GM12878 (cell line): ENCODE data around the gene PAN3. TPM values are rescaled to one million over a fixed set of nuclear protein-coding genes. Genes with fewer than 3 reads are reported as not detected.

Source experiments
- ATAC-seq: fragments of 200-7000 bp; cut with Tn5 transposase; 3 replicates; pipeline ENCODE4 v1.9.1; 2020; ENCODE audit warnings: mild to moderate bottlenecking, moderate library complexity
- BruUV-seq: library from RNA; stranded (reverse); fragments of 400-500 nt; replicated peaks from 2 replicates; lab custom pipeline; 2021; lab: Mats Ljungman, UMichigan
- CTCF ChIA-PET: fragments of 300-600 bp; sonication (Branson Sonifier 250); formaldehyde crosslinking; extraction: SDS; loops from one replicate; lab custom pipeline; 2021; ENCODE audit warnings: inconsistent platforms; lab: Yijun Ruan, JAX
- POLR2A ChIA-PET: fragments of 350-600 bp; formaldehyde crosslinking; extraction: SDS; loops from one replicate; lab custom pipeline; 2021; ENCODE audit warnings: inconsistent platforms; lab: Charles Lee
- RAD21 ChIA-PET: fragments of 300-600 bp; sonication (Branson Sonifier 250); formaldehyde crosslinking; loops from one replicate; lab custom pipeline; 2023; ENCODE audit warnings: antibody characterized with exemption; ENCODE audit not compliant: unreplicated experiment; lab: Charles Lee
- SMC1A ChIA-PET: fragments of 300-600 bp; sonication (Branson Sonifier 250); formaldehyde crosslinking; loops from one replicate; lab custom pipeline; 2023; ENCODE audit not compliant: unreplicated experiment, uncharacterized antibody; lab: Charles Lee
- DNase-seq: peaks from one replicate; pipeline ENCODE4 v3.0.0-alpha.2; 2011; ENCODE audit warnings: low read depth, low spot score
- FAIRE-seq: peaks from 3 replicates; lab custom pipeline; 2011; peaks lifted over from hg19 to GRCh38; lab: Jason Lieb, UNC
- H2AFZ ChIP-seq: 2 replicates; pipeline ENCODE4 v1.6.0; 2011; ENCODE audit warnings: low read depth, low read length, control low read depth; ENCODE audit not compliant: control insufficient read depth
- H3K27ac ChIP-seq: 2 replicates; pipeline ENCODE4 v1.5.1; 2011; ENCODE audit warnings: control low read depth; ENCODE audit not compliant: control insufficient read depth, insufficient read depth
- H3K27me3 ChIP-seq, 2 experiments: replicated peaks in 1 of 2; 2 replicates each; pipeline versions ENCODE4 v1.6.0 to v1.6.1; 2011; ENCODE audit warnings: low read length in 1 of 2; ENCODE audit not compliant: control insufficient read depth in 2 of 2, insufficient read depth in 2 of 2
- H3K36me3 ChIP-seq, 2 experiments: 2 replicates each; pipeline ENCODE4 v1.5.1; 2011; ENCODE audit warnings: low read length in 1 of 2; ENCODE audit not compliant: control insufficient read depth in 2 of 2, insufficient read depth in 2 of 2
- H3K4me1 ChIP-seq: 2 replicates; pipeline ENCODE4 v1.6.1; 2011; ENCODE audit warnings: mild to moderate bottlenecking, low read length, moderate library complexity, mixed read lengths; ENCODE audit not compliant: control insufficient read depth, insufficient read depth
- H3K4me2 ChIP-seq: 2 replicates; pipeline ENCODE4 v1.6.0; 2011; ENCODE audit warnings: control low read depth; ENCODE audit not compliant: control insufficient read depth, insufficient read depth
- H3K4me3 ChIP-seq: fragments of 200-600 bp; sonication (generic); 2 replicates; pipeline ENCODE4 v1.5.1; 2016
- H3K79me2 ChIP-seq: 2 replicates; pipeline ENCODE4 v1.6.0; 2011; ENCODE audit warnings: low read length; ENCODE audit not compliant: control insufficient read depth, insufficient read depth
- H3K9ac ChIP-seq: 2 replicates; pipeline ENCODE4 v1.8.0; 2011; ENCODE audit warnings: low read length, control low read depth, mixed read lengths; ENCODE audit not compliant: control insufficient read depth, insufficient read depth
- H3K9me3 ChIP-seq: replicated peaks from 3 replicates; pipeline ENCODE4 v1.5.1; 2011; ENCODE audit warnings: mild to moderate bottlenecking, low read length; ENCODE audit not compliant: control insufficient read depth, insufficient read depth
- H4K20me1 ChIP-seq: 2 replicates; pipeline ENCODE4 v1.6.0; 2011; ENCODE audit not compliant: control insufficient read depth, insufficient read depth
- ATF7 ChIP-seq: fragments of 450-650 bp; IDR thresholded peaks from 2 replicates; pipeline ENCODE4 v1.6.1; 2016; ENCODE audit warnings: low read depth, mild to moderate bottlenecking
- BCLAF1 ChIP-seq: fragments of 450-650 bp; IDR thresholded peaks from 2 replicates; pipeline ENCODE4 v1.6.1; 2017; ENCODE audit warnings: antibody characterized with exemption, mild to moderate bottlenecking, moderate library complexity
- CBFB ChIP-seq: IDR thresholded peaks from 2 replicates; pipeline ENCODE4 v1.6.1; 2016; ENCODE audit warnings: antibody characterized with exemption, low read depth
- E2F8 ChIP-seq: fragments of 450-650 bp; IDR thresholded peaks from 2 replicates; pipeline ENCODE4 v1.6.1; 2018; ENCODE audit warnings: mild to moderate bottlenecking, low read depth, moderate library complexity; ENCODE audit not compliant: partially characterized antibody
- KAT2A ChIP-seq: conservative IDR thresholded peaks from 2 replicates; pipeline ENCODE4 v1.6.1; 2011; ENCODE audit warnings: low read depth, low read length; ENCODE audit not compliant: control insufficient read depth
- LARP7 ChIP-seq: fragments of 450-650 bp; IDR thresholded peaks from 2 replicates; pipeline ENCODE4 v1.6.1; 2017; ENCODE audit warnings: mild to moderate bottlenecking
- PKNOX1 ChIP-seq: fragments of 450-650 bp; IDR thresholded peaks from 2 replicates; pipeline ENCODE4 v1.6.1; 2016; ENCODE audit warnings: mild to moderate bottlenecking
- RAD21 ChIP-seq: IDR thresholded peaks from 2 replicates; pipeline ENCODE4 v1.6.1; 2011; ENCODE audit warnings: mild to moderate bottlenecking, low read depth, low read length, moderate library complexity; ENCODE audit not compliant: insufficient read depth
- RB1 ChIP-seq: fragments of 450-650 bp; formaldehyde crosslinking; IDR thresholded peaks from 2 replicates; pipeline ENCODE4 v1.6.1; 2017; ENCODE audit warnings: mild to moderate bottlenecking, borderline replicate concordance
- RCOR1 ChIP-seq: conservative IDR thresholded peaks from 2 replicates; pipeline ENCODE4 v1.6.1; 2012; ENCODE audit warnings: low read depth, low read length, improper control_type of control experiment
- RUNX3 ChIP-seq: IDR thresholded peaks from 2 replicates; pipeline ENCODE4 v1.6.1; 2012; ENCODE audit warnings: low read length, inconsistent platforms
- SMAD5 ChIP-seq: IDR thresholded peaks from 2 replicates; pipeline ENCODE4 v1.6.1; 2016; ENCODE audit warnings: antibody characterized with exemption, low read depth
- SUPT20H ChIP-seq: IDR thresholded peaks from 2 replicates; pipeline ENCODE4 v1.6.1; 2011; ENCODE audit warnings: low read depth, mild to moderate bottlenecking, low read length, moderate library complexity, borderline replicate concordance; ENCODE audit not compliant: control insufficient read depth
- TBL1XR1 ChIP-seq: IDR thresholded peaks from 2 replicates; pipeline ENCODE4 v1.6.1; 2012; ENCODE audit warnings: low read depth, low read length, improper control_type of control experiment
- TCF12 ChIP-seq: IDR thresholded peaks from 2 replicates; pipeline ENCODE4 v1.6.1; 2011; ENCODE audit warnings: low read depth, mild to moderate bottlenecking, low read length
- ZBTB33 ChIP-seq: fragments of 450-650 bp; IDR thresholded peaks from 2 replicates; pipeline ENCODE4 v1.6.1; 2017; ENCODE audit warnings: mild to moderate bottlenecking
- WGBS: methylation state at CpG from one replicate; pipeline ENCODE4 v1.1.6; 2016; ENCODE audit warnings: low lambda C conversion rate; ENCODE audit not compliant: insufficient replicate concordance, insufficient coverage; ENCODE audit errors: missing lambda C conversion rate; 5-methylcytosine and 5-hydroxymethylcytosine counted together
- in situ Hi-C: fragments of 300-500 bp; cut with MboI; formaldehyde crosslinking; loops from 9 replicates; pipeline ENCODE4 v1.14.3; 2018; ENCODE audit warnings: mixed read lengths
- intact Hi-C: fragments of 100-400 bp; cut with micrococcal nuclease; formaldehyde crosslinking; loops from one replicate; pipeline ENCODE4 v1.14.2; 2022; ENCODE audit not compliant: unreplicated experiment
- polyA plus RNA-seq, 11 experiments: library from polyadenylated mRNA; depleted of rRNA in 4 of 11; unstranded in 6 of 11; stranded (reverse) in 5 of 11; fragments of >200 nt; fragmentation: Nextera tagmentation in 4 of 11; fragmentation: Illumina TruSeq in 1 of 11; extraction: Ambion mirVana in 4 of 11; extraction: Trizol in 1 of 11; gene quantifications; 1 replicate in 1 of 11; 2 replicates in 10 of 11; pipeline versions ENCODE4 v1.2.1 to v1.2.3, GENCODE V29; 2011 to 2016; ENCODE audit warnings: inconsistent platforms in 2 of 11, missing spikeins in 2 of 11, low read depth in 1 of 11
- total RNA-seq, 4 experiments: library from RNA; depleted of rRNA in 3 of 4; stranded (reverse); fragments of >200 nt in 3 of 4; fragmentation: Illumina TruSeq in 1 of 4; extraction: Trizol in 1 of 4; gene quantifications; 2 replicates each; pipeline versions ENCODE4 v1.2.1 to v1.2.3, GENCODE V29; 2013 to 2021

The PAN3 gene
- total and polyA plus RNA-seq, 10 of the 15 experiments (the other 5 are each of a cell fraction or from before 2014, with no cell fraction given) = 13.0 to 33.3 (median 19.9) TPM

GRCh38 chr13:28333204-28333881, 195.0 kb downstream of the PAN3 start:
- H3K79me2 ChIP-seq = no peaks in the 10 kb centered on the region
- peak; percentile 54 for ATAC-seq
- no TSS peak for BruUV-seq
- TF ChIP-seq E2F8 = no peak
- no peak for TF ChIP-seq LARP7
- TF ChIP-seq SUPT20H = no peak
- TF ChIP-seq TBL1XR1 = no peak
- no peak for TF ChIP-seq TCF12
- TF ChIP-seq SMAD5 = no peak
- TF ChIP-seq RB1 = no peak
- no peak for TF ChIP-seq ATF7
- no peak for TF ChIP-seq RCOR1
- no peak for TF ChIP-seq RUNX3
- TF ChIP-seq KAT2A = no peak
- no peak for TF ChIP-seq CBFB
- no peak for TF ChIP-seq ZBTB33
- TF ChIP-seq BCLAF1 = no peak
- TF ChIP-seq RAD21 = no peak
- no peak for TF ChIP-seq PKNOX1

More at GRCh38 chr13:28333204-28333881, 195.0 kb downstream of the PAN3 start:
- Histone ChIP-seq H3K36me3 (no peaks in the 10 kb centered on the region), H3K9ac (no peak overlapping the region), H3K27ac (no peak overlapping the region), H3K4me2 (no peak overlapping the region), H3K4me1 (no peaks in the 10 kb centered on the region), H3K9me3 (no peaks in the 10 kb centered on the region), H3K4me3 (no peak overlapping the region), H3K27me3 (no peaks in the 10 kb centered on the region), H4K20me1 (no peaks in the 10 kb centered on the region), H2AFZ (no peak overlapping the region)
- ChIA-PET CTCF (interaction anchor here (1.2 kb wide), 1 partner anchor 463 kb away, joined by 4 read pairs; no protein-coding TSS in a partner anchor), SMC1A (interaction anchor here (1.1 to 1.9 kb wide), 6 partner anchors 9 to 303 kb away, joined by 3 to 6 read pairs (median 3); no protein-coding TSS in a partner anchor), RAD21 (no interaction called here), POLR2A (interaction anchor here (0.6 kb wide), 1 partner anchor 24 kb away, joined by 4 read pairs; no protein-coding TSS in a partner anchor)
- intact Hi-C loops (no loop called here), in situ Hi-C loops (no loop called here)
- WGBS = 89% methylated on average over 2 of the region's 2 CpGs
- FAIRE-seq (no peak), DNase-seq (no peak)
